Stomach (tissue), 9 donors: Measurements from ENCODE around the gene MGAT4A. TPM values are rescaled to one million over a fixed set of nuclear protein-coding genes. Genes with fewer than 3 reads are reported as not detected.

Source experiments
- DNase-seq, 2 donors: peaks; one replicate each; pipeline versions ENCODE4 v3.0.0 to v3.0.0-alpha.2; 2013 to 2019
- H3K27ac ChIP-seq, 5 donors: fragments of 200-600 bp in 4 of 5; sonication (generic) in 4 of 5; one replicate each; pipeline ENCODE4 v1.5.1; 2013 to 2019; ENCODE audit warnings: mild to moderate bottlenecking in 1 of 5, moderate library complexity in 1 of 5
- H3K27me3 ChIP-seq, 3 donors: fragments of 200-600 bp; sonication (generic); one replicate each; pipeline ENCODE4 v1.5.1; 2017 to 2019; ENCODE audit warnings: mixed run types in 1 of 3
- H3K36me3 ChIP-seq, 4 donors: fragments of 200-600 bp; sonication (generic); 1 replicate in 3 of 4; 2 replicates in 1 of 4; pipeline ENCODE4 v1.5.1; 2016 to 2019
- H3K4me1 ChIP-seq, 4 donors: fragments of 200-600 bp; sonication (generic); one replicate each; pipeline ENCODE4 v1.5.1; 2016 to 2019
- H3K4me3 ChIP-seq, 4 donors: fragments of 200-600 bp; sonication (generic) in 3 of 4; one replicate each; pipeline ENCODE4 v1.5.1; 2016 to 2019; ENCODE audit warnings: mild to moderate bottlenecking in 1 of 4
- H3K9me3 ChIP-seq, 4 donors: fragments of 200-600 bp; sonication (generic); one replicate each; pipeline ENCODE4 v1.5.1; 2016 to 2019
- EP300 ChIP-seq: sonication (generic); formaldehyde crosslinking; IDR thresholded peaks from one replicate; pipeline ENCODE4 v1.6.1; 2017; ENCODE audit warnings: antibody characterized with exemption
- POLR2A ChIP-seq, 4 donors: fragments of 450-650 bp; IDR thresholded peaks; one replicate each; pipeline ENCODE4 v1.6.1; 2016; ENCODE audit warnings: antibody characterized with exemption in 4 of 4, control low read depth in 2 of 4, mild to moderate bottlenecking in 1 of 4, moderate library complexity in 1 of 4
- POLR2AphosphoS5 ChIP-seq, 3 donors: sonication (generic); formaldehyde crosslinking; IDR thresholded peaks; one replicate each; pipeline ENCODE4 v1.6.1; 2016; ENCODE audit warnings: antibody characterized with exemption in 3 of 3
- WGBS, 5 donors: extraction: QIAGEN DNeasy Blood & Tissue Kit in 3 of 5; methylation state at CpG; one replicate each; pipeline versions ENCODE4 v1.1.5 to v1.1.7; 2013 to 2018; 5-methylcytosine and 5-hydroxymethylcytosine counted together
- intact Hi-C: fragments of 100-400 bp; cut with DNase I; formaldehyde crosslinking; loops from one replicate; pipeline ENCODE4 v1.15.1; 2023; ENCODE audit warnings: low total_unique reads
- polyA plus RNA-seq, 3 donors: library from polyadenylated mRNA; stranded (reverse); fragments of 200-250 nt; gene quantifications; one replicate each; pipeline ENCODE4 v1.2.3, GENCODE V29; 2013
- total RNA-seq, 5 donors: library from RNA; depleted of rRNA; stranded (reverse); fragments of >200 nt; gene quantifications; one replicate each; pipeline versions ENCODE4 v1.1.0 to v1.2.3, GENCODE V29; 2014 to 2016
- TF ChIP-seq, protein P1 (sequence below), 7 experiments: fragments of 450-650 bp in 4 of 7; fragments of 200-600 bp in 3 of 7; sonication (generic) in 3 of 7; IDR thresholded peaks; one replicate each; pipeline ENCODE4 v1.5.1; 2016 to 2019; ENCODE audit warnings: antibody characterized with exemption in 7 of 7, control low read depth in 2 of 7, mild to moderate bottlenecking in 1 of 7
- donor health status: healthy with polysubstance abuse.
- donor health status: Bipolar disorder and iron deficiency.
- donor health status: healthy.

Gene MGAT4A
- total and polyA plus RNA-seq, 8 donors: 4.8 to 81.1 (median 11.8) TPM

DNA sequence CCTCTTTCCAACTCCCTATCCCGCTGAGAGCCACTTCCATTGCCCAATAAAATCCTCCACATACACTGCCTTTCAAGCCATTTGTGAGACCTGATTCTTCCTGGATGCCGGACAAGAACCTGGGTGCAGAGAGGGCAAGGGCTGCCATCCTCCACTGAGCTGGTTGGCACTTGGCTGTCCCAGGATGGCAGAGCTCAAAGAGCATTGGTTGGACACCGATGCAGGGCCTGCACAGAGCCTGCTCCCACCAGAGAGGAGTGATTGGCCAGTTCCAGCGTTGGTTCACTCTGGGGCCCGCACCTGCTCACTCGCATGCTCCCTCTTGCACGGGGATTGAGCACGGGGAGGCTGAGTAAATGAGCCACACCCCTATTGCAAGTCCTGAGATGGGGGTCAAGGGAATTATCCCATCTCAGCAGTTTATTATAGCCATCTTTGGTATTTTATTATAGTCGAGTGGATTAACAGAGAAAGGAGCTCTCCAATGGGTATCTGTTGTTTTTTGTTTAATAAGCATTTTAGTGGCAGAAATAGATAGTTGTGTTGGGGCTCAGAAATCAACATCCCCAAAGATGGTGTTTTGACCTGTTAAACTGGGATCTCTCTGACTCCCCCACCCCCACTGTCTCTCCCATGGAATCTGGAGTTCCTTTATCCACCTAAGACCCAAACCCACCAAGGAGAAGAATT, 19.8 kb upstream of the MGAT4A start:
- Histone ChIP-seq H3K27me3 (no peaks in the 10 kb centered on the region), H3K4me3 (no peak overlapping the region), H3K36me3 (no peaks in the 10 kb centered on the region), H3K9me3 (no peaks in the 10 kb centered on the region), H3K4me1 (no peaks in the 10 kb centered on the region), H3K27ac (no peak overlapping the region)
- 91 to 94% (median 93%) methylated on average over 9 of the region's 9 CpGs for WGBS, 5 donors
- no peak for DNase-seq
- TF ChIP-seq POLR2A (IDR thresholded peaks at IDR 0.05) (no peak), POLR2AphosphoS5 (IDR thresholded peaks at IDR 0.05) (no peak), EP300 (no peak)
- TF ChIP-seq, protein P1, sequence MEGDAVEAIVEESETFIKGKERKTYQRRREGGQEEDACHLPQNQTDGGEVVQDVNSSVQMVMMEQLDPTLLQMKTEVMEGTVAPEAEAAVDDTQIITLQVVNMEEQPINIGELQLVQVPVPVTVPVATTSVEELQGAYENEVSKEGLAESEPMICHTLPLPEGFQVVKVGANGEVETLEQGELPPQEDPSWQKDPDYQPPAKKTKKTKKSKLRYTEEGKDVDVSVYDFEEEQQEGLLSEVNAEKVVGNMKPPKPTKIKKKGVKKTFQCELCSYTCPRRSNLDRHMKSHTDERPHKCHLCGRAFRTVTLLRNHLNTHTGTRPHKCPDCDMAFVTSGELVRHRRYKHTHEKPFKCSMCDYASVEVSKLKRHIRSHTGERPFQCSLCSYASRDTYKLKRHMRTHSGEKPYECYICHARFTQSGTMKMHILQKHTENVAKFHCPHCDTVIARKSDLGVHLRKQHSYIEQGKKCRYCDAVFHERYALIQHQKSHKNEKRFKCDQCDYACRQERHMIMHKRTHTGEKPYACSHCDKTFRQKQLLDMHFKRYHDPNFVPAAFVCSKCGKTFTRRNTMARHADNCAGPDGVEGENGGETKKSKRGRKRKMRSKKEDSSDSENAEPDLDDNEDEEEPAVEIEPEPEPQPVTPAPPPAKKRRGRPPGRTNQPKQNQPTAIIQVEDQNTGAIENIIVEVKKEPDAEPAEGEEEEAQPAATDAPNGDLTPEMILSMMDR (IDR thresholded peaks at IDR 0.05): no peak
- intact Hi-C loops: no loop called here

DNA sequence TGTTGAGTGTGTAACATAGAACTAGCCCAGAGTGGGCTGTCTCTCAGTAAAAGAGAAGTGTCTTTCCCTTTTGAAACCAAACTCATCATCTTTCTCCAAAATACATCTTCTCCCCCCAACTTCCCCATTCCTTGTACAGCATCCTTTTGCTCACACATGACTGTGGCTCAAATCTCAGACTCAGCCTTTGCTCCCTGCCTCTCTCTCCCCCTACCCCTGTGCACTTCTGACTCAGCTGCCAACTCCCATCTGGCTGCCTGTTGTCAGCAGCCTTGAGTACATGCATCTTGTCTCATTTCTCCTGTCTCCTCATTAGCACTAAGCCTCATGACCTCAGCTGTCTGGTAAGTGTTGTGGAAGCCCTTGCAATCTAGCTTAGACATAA, 18.1 kb upstream of the MGAT4A start:
- Histone ChIP-seq H3K36me3 (no peaks in the 10 kb centered on the region), H3K27ac (peak overlapping the region in 2 of 5 donors; percentile 29 to 39), H3K9me3 (no peaks in the 10 kb centered on the region), H3K27me3 (no peaks in the 10 kb centered on the region), H3K4me1 (peaks cover 6 to 7% (median 7%) of the 10 kb centered on the region in 4 donors), H3K4me3 (no peak overlapping the region)
- peak in 1 of 2 donors; percentile 58 for DNase-seq
- intact Hi-C loops: no loop called here
- TF ChIP-seq POLR2AphosphoS5 (IDR thresholded peaks at IDR 0.05) (peak in 1 of 3 donors; percentile 4), EP300 (no peak)

DNA sequence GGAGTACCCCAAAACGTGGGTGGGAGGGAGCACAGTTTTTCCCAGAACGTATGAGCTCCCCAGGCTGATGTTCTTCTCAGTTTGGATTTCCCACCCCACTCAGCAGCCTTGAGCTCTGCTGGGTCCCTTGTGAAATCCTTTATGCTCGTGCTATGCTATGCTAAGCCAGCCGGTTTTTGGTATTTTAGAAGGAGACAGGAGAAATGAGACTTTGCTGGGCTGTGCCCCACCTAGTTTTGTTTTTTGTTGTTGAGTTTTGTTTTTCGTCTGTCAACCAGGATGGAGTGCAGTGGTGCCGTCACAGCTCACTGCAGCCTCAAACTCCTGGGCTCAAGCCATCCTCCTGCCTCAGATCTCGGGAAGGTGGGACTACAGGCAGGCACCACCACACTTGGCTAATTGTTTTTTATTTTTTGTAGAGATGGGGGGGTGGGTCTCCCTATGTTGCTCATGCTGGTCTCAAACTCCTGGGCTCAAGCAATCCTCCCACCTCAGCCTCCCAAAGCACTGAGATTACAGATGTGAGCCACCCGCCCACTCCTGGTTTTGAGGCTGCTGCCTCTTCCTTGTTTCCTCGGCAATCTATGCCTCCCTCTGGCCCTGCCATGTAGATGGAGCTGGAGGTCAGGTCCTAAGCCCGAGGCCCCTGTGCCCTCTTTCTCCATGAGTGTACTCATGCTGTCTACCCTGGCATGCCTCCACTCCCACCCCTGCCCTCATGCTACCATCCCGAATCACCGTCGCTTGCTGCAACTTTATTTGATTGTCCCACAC, 17.5 kb upstream of the MGAT4A start:
- Histone ChIP-seq H3K27me3 (no peaks in the 10 kb centered on the region), H3K4me3 (no peak overlapping the region), H3K9me3 (no peaks in the 10 kb centered on the region), H3K4me1 (peaks cover 7 to 13% (median 12%) of the 10 kb centered on the region in 4 donors), H3K36me3 (no peaks in the 10 kb centered on the region), H3K27ac (peak overlapping the region in 2 of 5 donors; percentile 29 to 39)
- TF ChIP-seq POLR2A (IDR thresholded peaks at IDR 0.05): no peak
- TF ChIP-seq, protein P1 (IDR thresholded peaks at IDR 0.05): no peak
- intact Hi-C loops: no loop called here
- no peak for DNase-seq
- 73 to 83% (median 79%) methylated on average over 13 of the region's 13 CpGs for WGBS, 5 donors

DNA sequence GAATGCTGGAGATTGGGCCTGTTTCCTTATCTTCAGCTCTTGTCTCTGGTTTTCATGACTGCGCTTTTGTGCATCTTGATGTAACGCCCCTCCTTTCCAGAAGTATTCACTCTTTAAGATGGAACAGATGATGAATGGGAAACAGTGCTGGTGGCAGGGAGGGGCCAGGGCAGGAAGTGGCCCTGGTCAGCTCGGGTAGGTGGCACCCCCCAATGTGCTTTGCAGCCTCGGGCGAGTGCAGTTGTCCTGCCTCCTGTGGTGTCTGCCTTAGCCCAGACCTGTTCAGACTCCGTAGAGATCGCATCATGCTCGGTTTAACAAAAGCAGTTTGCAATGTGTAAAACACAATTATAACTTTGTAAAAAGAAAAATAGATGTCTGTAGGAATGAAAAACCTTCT, 17.0 kb upstream of the MGAT4A start:
- intact Hi-C loops: no loop called here
- 66 to 72% (median 70%) methylated on average over 8 of the region's 8 CpGs for WGBS, 5 donors
- no peak overlapping the region for H3K27ac ChIP-seq

More for the DNA sequence above, 17.0 kb upstream of the MGAT4A start:
- DNase-seq: no peak
- TF ChIP-seq EP300: no peak
- no peak for TF ChIP-seq POLR2AphosphoS5 (IDR thresholded peaks at IDR 0.05)
- no peak for TF ChIP-seq POLR2A (IDR thresholded peaks at IDR 0.05)
- TF ChIP-seq, protein P1 (IDR thresholded peaks at IDR 0.05): no peak
- peaks cover 7 to 18% (median 16%) of the 10 kb centered on the region in 4 donors for H3K4me1 ChIP-seq
- no peaks in the 10 kb centered on the region for H3K36me3 ChIP-seq
- H3K9me3 ChIP-seq: no peaks in the 10 kb centered on the region
- H3K27me3 ChIP-seq: no peaks in the 10 kb centered on the region
- H3K4me3 ChIP-seq: no peak overlapping the region
